PFSK-1 (cell line): Measurements from ENCODE around the gene LBHD2.

ENCODE experiments used
- POLR2AphosphoS5 ChIP-seq: IDR thresholded peaks from 2 replicates; pipeline ENCODE4 v1.6.1; 2012; ENCODE audit warnings: low read depth, mild to moderate bottlenecking, control low read depth, low read length, moderate library complexity
- TAF1 ChIP-seq: IDR thresholded peaks from 2 replicates; pipeline ENCODE4 v1.6.1; 2012; ENCODE audit warnings: low read length, control low read depth, borderline replicate concordance; ENCODE audit not compliant: insufficient read depth
- TF ChIP-seq, protein P1 (sequence below), 2 experiments: IDR thresholded peaks; 2 replicates each; pipeline versions ENCODE4 v1.6.1 to v1.8.0; 2011 to 2012; ENCODE audit warnings: low read depth in 2 of 2, low read length in 2 of 2, control low read depth in 1 of 2, inconsistent platforms in 1 of 2, mild to moderate bottlenecking in 1 of 2, moderate library complexity in 1 of 2; ENCODE audit not compliant: insufficient read depth in 1 of 2

DNA sequence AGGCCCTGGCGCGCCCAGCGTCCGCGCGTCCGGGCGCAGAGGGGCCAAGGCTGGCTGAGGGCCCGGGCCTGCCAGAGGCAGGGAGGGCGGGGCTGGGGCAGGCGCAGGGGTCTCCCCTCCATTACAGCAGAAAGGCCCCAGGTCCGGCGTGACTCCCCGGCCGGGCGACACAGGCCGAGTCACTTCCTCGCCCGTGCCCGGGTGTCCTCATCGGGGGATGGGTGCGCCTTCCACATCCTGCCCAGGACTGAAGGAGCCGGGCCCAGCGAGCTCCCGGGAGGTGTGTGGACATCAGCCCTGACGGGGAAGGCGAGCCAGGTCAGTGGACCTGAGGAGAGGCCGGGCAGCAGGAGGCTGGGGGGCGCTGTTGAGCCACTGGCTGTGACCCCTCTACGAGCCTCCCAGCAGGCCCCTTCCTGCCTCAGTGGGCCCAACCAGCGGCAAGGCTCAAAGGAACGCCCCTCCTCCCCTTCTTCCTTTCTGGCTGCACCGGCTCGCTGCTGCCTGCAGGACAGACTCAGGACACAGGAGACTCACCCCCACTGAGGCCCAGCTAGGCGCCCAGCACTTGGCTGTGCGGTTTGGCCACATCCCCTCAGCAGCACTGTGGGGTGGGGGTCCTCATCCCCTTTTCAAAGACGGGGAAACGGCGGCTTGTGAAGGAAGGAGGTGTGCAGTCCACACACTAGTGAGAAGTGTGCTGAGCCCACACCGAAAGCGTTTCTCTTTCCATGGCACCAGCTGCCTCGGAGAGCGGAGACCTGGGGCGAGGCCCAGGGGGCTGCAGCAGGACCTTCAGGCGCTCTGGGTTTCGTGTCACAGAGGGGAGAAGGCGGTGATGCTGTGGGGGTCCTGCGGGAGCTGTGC lies 39.9 kb downstream of the LBHD2 start:
- TF ChIP-seq, protein P1, sequence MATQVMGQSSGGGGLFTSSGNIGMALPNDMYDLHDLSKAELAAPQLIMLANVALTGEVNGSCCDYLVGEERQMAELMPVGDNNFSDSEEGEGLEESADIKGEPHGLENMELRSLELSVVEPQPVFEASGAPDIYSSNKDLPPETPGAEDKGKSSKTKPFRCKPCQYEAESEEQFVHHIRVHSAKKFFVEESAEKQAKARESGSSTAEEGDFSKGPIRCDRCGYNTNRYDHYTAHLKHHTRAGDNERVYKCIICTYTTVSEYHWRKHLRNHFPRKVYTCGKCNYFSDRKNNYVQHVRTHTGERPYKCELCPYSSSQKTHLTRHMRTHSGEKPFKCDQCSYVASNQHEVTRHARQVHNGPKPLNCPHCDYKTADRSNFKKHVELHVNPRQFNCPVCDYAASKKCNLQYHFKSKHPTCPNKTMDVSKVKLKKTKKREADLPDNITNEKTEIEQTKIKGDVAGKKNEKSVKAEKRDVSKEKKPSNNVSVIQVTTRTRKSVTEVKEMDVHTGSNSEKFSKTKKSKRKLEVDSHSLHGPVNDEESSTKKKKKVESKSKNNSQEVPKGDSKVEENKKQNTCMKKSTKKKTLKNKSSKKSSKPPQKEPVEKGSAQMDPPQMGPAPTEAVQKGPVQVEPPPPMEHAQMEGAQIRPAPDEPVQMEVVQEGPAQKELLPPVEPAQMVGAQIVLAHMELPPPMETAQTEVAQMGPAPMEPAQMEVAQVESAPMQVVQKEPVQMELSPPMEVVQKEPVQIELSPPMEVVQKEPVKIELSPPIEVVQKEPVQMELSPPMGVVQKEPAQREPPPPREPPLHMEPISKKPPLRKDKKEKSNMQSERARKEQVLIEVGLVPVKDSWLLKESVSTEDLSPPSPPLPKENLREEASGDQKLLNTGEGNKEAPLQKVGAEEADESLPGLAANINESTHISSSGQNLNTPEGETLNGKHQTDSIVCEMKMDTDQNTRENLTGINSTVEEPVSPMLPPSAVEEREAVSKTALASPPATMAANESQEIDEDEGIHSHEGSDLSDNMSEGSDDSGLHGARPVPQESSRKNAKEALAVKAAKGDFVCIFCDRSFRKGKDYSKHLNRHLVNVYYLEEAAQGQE (IDR thresholded peaks at IDR 0.05; ENCODE audit: insufficient read depth in 1 of 2, low read depth in 2 of 2, low read length in 2 of 2), result no peak
- TF ChIP-seq POLR2AphosphoS5 (no peak), TAF1 (no peak)
